T-helper 2 cell treated with Interferon-gamma antibody and Interleukin-4, amounts not matched to agents 100 ng/mL and 5 ng/mL, for 36 hours (primary cell): ENCODE results near the gene ADIPOR2. TPM values are rescaled to one million over a fixed set of nuclear protein-coding genes. Genes with fewer than 3 reads are reported as not detected.

ENCODE experiments used
- intact Hi-C: fragments of 100-400 bp; cut with micrococcal nuclease; formaldehyde crosslinking; loops from one replicate; pipeline ENCODE4 v1.15.1; 2023
- total RNA-seq: library from RNA; stranded (reverse); gene quantifications from 2 replicates; pipeline ENCODE4 v1.2.3, GENCODE V29; 2022

Gene ADIPOR2, protein sequence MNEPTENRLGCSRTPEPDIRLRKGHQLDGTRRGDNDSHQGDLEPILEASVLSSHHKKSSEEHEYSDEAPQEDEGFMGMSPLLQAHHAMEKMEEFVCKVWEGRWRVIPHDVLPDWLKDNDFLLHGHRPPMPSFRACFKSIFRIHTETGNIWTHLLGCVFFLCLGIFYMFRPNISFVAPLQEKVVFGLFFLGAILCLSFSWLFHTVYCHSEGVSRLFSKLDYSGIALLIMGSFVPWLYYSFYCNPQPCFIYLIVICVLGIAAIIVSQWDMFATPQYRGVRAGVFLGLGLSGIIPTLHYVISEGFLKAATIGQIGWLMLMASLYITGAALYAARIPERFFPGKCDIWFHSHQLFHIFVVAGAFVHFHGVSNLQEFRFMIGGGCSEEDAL
- 59.4 and 64.5 TPM in 2 replicates for total RNA-seq

DNA sequence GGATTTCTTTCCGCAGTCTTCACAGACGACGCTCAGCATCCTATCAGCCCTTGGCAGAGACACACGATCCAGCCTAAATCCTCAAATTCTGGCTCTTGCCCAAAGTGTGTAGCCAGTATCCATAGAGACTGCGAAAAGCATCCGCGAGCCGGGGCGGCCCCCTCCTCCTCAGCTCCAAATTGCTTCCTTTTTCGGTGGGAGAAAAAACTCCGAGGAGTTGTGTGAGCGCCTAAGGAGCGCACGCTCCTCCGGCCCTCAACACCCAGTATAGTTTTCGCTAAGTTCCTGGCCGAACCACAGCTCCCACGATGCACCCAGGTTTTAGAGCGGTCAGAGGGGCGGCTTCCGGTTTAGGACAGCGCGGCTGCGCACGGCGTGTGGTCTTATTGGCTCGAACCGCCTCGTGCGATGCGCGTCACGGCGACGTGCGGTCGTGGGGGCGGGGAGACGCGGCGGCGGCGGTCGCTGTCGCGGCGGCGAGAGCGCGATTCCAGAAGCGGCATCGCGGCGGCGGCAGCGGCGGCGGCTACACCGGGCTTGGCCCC, at the start of gene ADIPOR2:
TSS of gene ADIPOR2 (plus strand) at position 493 of the 545 bp plus-strand sequence. CDS start 63,274 bp downstream, outside the sequence.
- intact Hi-C loops = loop anchor here (1.0 to 2.0 kb wide), 2 partner anchors 28 to 90 kb away; no protein-coding TSS in a partner anchor

DNA sequence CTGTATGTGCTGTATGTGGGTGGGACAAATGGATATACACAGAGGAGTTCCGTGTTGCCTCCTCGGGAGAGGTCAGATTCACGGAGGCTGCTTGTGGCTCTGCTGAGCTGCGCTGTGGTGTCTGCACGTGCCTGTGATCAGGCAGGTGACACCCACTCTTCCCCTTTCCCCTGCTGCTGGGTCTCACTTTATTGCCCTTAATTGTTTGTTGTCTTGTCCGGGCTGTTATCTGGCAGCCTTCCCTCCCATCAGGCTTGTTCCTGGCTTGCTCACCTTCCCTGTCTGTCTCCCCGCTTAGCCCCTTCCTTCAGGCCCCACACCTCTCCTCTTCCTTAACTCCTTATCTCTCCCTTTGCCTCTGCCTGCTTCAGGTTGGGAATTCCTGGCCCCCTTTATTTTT, 48.4 kb upstream of the ADIPOR2 start:
- intact Hi-C loops = no loop called here

DNA sequence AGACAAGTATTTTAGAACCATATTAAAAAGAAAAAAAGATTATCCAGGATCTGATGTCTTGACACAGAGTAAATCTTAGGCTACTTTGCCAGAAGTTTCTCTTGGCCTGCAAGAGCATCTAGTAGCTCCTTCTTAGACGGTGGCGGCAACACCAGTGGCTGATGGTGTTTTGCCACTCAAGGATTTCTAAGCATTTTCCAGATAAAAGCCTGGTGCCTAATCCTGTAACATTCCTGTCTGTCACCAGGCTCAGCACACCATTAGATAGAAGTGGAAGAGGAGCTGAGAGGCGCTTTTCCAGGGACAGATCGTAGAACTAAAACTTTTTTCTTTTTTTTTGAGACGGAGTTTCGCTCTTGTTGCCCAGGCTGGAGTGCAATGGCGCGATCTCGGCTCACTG, 47.8 kb upstream of the ADIPOR2 start:
- intact Hi-C loops = no loop called here

DNA sequence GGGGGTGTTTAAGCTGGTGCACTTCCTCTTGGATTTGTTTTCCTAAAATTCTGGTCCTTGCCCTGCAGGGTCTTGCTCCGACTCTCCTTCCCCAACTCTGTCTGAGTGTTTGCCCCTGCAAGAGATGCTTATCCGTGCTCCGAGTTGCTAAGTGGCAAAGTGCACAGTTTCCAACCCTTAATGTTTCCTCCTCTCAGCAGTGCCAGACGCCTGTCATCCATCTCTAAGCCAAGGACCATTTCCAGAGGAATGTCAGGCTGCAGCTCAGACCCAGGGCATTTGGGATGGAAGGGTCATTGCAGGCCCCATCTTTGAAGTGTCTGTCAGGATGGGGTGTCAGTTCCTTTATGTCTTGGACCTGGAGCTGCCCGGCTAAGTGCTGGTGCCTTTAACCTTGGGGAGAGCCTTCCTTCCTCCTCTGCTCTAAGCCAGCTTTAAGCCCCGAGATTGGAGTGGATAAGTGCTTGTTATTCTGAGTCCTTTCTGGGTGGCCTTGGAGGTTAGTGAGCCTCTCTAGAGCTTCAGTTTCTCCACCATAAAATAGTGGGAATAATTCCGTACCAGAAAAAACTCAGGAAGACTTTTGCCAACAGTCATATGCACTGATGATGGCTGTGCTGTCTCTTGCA, 46.9 kb upstream of the ADIPOR2 start:
- intact Hi-C loops = no loop called here

DNA sequence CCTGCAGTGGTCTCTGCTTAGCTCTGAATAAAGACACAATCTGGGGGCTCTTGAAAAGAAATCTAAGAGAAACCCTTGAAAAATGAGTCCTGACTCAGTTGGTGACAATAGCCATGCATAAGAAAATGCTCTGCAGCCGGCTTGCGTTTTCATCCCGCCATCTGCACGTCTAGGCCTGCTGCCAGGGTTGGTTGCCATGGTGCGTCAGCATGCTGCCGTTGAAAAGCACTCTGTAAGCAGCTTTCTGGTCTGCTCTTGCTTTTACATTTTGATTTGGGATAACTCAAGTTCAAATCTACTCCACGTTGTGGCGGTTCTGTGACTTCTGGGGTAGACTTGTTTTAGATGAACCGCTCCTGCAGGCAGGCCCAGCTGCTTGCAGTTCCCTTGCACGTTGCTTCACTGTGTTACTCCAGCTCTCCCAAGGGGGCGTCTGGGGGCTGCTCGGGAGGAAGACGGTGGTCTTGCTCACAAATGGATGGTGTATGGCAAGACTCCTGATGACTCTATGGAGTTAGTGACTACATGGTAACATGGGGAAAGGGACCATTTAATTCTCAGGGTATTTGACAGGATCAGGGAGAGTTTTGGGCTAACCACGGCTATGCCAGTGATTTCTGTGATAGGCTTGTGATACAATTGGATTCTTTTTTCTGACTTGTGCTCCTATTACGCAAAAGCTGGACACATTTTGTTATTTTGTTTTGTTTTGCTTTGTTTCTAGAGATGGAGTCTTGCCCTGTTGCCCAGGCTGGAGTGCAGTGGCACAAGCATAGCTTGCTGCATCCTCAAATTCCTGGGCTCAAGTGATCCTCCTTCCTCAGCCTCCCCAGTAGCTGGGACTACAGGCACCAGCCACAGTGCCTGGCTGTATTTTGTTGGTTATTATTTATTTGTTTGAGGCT, 46.1 kb upstream of the ADIPOR2 start:
- intact Hi-C loops = no loop called here

DNA sequence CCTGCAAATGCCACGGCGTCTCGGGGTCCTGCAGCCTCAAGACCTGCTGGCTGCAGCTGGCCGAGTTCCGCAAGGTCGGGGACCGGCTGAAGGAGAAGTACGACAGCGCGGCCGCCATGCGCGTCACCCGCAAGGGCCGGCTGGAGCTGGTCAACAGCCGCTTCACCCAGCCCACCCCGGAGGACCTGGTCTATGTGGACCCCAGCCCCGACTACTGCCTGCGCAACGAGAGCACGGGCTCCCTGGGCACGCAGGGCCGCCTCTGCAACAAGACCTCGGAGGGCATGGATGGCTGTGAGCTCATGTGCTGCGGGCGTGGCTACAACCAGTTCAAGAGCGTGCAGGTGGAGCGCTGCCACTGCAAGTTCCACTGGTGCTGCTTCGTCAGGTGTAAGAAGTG, 45.1 kb upstream of the ADIPOR2 start:
- intact Hi-C loops = no loop called here

DNA sequence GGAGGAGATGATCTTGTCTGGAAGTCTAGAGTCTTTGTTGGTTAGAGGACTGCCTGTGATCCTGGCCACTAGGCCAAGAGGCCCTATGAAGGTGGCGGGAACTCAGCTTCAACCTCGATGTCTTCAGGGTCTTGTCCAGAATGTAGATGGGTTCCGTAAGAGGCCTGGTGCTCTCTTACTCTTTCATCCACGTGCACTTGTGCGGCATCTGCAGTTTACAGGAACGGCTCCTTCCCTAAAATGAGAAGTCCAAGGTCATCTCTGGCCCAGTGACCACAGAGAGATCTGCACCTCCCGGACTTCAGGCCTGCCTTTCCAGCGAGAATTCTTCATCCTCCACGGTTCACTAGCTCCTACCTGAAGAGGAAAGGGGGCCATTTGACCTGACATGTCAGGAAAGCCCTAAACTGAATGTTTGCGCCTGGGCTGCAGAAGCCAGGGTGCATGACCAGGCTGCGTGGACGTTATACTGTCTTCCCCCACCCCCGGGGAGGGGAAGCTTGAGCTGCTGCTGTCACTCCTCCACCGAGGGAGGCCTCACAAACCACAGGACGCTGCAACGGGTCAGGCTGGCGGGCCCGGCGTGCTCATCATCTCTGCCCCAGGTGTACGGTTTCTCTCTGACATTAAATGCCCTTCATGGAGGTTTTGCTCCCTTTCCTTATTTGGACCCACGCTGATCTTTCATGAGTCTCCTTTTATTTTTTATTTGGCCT, 44.1 kb upstream of the ADIPOR2 start:
- intact Hi-C loops = no loop called here

DNA sequence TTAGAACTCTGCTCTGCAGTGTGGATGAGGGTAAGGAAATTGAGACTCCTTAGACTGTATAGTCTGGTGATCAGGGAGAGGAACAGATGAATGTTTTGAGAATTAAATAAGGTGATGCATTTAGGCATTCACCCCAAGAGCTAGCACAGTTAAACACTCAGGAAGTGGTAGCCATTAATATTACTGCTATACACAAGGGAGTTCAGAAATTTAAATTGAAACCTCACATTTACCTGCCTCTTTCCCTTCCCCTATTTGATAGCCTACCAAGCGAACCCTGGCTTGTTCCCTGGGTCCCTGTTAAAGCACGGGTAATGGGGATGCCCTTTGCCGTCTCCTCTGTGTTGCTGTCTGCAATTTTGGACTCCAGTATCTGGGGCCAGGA, 43.6 kb upstream of the ADIPOR2 start:
- intact Hi-C loops = no loop called here

DNA sequence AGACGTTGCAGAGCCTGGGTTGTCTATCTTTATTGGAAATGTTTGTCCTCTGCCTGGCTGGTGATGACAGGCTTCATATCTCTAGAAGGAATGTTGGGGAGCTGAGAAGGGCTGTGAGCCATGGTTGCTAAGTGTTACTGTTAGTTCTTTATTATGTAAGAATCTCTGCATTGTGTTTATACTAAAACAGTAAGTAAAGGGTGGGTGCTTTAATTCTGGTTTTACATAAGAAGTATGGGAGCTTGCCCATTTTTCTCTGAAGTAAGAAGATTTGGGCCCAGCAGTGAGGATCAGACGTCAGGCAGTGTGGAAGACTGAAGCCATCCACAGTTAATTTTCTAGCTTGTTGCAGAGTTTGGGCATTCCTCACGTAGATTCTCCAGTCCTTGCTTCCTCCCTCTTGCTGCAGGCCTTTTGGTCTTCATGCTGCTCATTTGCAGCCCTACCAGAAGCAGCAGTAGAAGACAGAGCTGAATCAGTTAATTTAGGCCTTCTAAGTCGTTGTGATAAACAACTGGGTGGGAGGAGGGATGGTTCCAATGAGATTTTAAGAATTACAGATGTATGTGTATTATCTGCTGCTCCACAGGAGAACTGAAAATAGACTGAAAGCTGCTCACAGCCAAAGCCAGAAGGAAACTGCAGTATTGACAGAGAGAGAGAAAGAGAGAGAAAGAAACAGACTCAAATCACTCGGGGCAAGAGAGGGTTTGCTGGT, 40.5 kb upstream of the ADIPOR2 start:
- intact Hi-C loops = loop anchor here (10.0 kb wide), 1 partner anchor 634 kb away; no protein-coding TSS in a partner anchor

DNA sequence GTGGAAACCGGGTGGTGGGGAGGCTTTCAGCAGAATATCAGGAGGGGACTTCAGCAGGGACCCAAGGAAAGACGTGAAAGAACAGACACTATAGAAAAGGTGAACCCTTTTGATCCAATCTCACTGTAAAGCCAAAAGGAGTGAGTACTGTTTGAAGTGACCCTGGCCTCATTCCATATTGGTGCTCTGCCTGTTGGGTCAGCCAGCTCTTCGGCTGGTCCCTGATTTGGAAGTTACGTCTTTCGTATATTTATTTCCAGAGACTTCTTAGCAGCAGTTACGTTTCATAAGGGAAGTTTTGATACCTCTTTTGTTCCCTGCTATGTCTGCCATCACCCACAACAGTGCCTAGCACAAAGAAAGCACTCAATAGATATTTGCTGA, 39.9 kb upstream of the ADIPOR2 start:
- intact Hi-C loops = loop anchor here (10.0 kb wide), 1 partner anchor 634 kb away; no protein-coding TSS in a partner anchor

DNA sequence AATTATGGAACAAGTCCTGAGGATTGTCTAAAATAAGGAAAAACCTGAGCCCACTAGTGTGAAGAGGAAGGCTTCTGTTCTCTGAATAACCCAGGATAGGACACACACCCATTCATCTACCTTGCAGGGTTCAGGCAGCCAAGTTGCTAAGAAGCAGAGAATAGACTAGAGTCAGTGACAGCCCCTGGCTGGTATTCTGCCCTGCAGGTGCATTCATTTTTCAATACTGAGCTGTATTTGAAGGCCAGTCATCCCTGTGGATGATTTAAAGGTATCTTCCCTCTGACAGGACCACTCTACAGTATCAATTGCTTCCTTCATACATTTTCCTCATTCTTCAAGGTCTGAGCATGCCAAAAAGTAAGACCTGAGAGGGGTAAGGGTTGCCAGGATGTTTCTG, 38.9 kb upstream of the ADIPOR2 start:
- intact Hi-C loops = loop anchor here (1.0 to 10.0 kb wide), 3 partner anchors 139 to 633 kb away; no protein-coding TSS in a partner anchor

DNA sequence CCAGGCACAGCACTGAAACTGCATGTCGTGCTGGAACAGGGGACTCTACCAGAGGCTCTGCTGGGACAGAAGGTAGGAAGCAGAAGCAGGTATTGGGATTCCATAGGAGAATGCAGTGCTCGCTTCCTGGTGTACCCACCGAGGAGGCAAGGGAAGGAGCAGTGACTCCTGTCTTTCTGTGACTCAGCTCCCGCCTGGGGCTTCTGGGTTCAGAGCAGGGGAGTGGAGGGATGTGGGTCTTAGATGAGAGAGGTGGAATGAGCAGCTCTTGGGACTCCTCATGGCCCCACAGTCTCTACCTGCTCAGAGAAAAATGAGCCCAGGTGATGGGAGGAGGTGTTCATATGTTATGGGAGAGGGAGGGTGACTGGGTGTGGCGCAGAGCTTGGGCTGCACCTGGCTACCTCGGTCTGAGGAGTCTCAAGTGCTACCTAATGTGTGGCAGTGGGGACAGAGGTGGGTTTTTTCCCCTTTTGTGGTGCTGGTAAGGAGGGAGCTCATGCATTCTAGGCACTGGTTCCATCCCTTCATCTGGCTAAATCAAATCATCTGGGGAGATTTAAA, 35.6 kb upstream of the ADIPOR2 start:
- intact Hi-C loops = loop anchor here (10.0 kb wide), 1 partner anchor 629 kb away; no protein-coding TSS in a partner anchor

DNA sequence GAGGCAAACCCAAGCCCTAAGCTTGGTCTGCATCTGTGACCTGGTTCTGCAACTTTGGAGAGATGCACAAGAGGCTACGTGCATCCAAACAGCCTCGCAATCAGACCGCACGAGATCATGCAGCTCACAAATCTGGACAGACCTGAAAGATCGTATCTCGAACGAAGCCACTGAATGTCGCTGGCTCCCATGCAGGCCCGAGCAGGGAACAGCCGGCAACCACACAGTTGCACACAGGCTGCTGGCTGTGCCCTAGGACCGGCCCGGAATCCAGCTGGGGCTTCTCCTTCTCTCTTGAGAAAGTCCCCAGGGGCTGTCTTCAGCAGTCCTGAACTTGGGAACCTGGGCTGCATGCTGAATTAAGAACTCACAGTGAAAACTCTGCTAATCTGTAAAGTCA, 34.0 kb upstream of the ADIPOR2 start:
- intact Hi-C loops = loop anchor here (10.0 kb wide), 1 partner anchor 628 kb away; no protein-coding TSS in a partner anchor

DNA sequence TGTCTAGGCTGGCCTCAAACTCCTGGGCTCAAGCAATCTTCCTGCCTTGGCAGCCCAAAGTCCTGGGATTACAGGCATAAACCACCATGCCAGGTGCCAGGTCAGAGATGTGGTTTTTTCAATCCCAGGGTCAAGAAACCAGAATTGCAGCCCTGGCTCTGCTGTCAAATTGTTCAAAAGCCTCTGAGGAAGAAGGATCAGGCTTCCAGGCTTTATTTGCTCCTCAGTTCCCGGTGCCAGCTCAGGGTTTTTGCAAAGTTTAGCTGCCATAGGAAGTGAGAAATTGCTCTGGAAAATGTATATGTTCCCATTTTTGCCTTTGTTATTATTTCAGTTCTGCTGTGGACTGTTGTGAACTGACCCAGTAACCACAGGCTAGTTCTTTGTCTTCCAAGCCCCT, 33.2 kb upstream of the ADIPOR2 start:
- intact Hi-C loops = loop anchor here (10.0 kb wide), 1 partner anchor 627 kb away; no protein-coding TSS in a partner anchor

DNA sequence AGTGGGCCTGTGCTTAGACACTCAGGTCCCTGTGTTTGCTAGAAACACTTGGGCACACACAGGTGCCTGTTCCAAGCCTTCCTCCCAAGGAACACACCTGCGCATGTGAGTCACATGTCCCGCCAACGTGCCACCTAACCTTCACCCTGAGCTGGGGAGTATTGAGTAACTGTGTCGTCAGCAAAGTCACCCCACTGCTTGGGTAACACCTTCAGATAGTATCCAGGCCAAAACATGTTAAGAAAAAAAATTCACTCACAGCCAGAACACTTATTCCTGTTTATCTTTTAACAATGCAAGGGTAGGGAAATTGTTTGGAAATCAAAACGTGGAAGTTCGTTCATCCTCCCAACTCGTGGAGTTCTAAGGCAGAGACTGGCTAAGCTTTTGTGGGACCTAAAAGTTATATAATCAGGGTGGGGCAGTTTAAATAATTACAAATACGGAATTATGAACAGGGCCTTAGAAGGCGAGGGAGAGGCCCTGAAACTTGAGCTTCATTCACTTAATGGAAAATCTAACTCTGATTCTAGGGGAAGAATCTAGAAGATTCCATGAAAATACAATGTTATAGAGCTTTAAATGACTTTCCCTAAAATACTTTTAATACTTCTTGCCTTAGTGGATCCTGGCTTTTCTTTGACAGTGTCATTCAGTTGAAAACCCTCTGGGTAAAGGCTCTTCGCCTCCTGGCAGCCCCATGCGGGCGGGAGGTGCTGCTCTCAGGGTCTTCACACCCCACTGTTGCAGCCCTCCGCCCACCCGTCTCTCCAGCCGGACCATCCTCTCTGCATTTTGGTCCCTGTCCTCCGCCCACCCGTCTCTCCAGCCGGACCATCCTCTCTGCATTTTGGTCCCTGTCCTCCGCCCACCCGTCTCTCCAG, 30.3 kb upstream of the ADIPOR2 start:
- intact Hi-C loops = loop anchor here (5.0 kb wide), 1 partner anchor 342 kb away; the partner anchor contains the start of gene DCP1B

DNA sequence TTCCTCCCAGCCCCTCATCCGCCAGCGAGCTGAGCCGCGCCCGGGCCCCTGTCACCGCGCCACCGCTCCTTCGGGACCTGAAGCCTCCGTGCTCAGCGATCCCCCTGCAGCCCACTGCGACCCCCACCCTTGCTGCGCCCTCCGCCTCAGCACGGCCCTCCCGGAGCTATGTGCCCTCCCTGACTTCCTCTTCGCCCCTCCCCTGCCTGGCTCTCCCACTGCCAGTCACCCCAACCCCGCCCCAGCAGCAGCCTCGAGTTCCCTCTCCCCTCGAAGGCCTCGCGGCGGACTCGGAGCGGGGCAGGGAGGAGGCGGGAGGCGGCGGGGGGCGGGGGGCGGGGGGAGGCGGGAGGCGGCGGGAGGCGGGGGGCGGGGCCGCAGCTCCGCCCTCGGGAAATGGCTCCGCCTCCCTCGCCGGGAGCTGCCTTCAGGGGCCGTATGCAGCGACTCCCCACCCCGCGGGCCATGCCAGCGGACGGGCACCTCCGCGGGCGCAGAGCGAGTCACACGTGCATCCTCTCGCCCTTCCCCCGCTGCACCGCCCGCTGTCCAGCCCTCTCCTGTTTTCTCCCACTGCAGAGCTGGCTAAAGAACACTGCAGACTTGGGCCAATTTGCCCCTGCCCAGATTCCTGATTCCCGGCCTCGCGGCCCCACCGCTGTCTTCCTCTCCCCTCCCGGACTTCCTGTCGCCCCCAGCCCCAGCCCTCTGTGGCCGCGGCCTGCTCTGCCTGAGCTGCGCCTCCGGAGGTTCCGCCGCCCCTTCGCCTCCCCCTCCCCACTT, 29.1 kb upstream of the ADIPOR2 start:
- intact Hi-C loops = loop anchor here (1.0 to 5.0 kb wide), 2 partner anchors 29 to 341 kb away; partner anchors contain the start of gene DCP1B

DNA sequence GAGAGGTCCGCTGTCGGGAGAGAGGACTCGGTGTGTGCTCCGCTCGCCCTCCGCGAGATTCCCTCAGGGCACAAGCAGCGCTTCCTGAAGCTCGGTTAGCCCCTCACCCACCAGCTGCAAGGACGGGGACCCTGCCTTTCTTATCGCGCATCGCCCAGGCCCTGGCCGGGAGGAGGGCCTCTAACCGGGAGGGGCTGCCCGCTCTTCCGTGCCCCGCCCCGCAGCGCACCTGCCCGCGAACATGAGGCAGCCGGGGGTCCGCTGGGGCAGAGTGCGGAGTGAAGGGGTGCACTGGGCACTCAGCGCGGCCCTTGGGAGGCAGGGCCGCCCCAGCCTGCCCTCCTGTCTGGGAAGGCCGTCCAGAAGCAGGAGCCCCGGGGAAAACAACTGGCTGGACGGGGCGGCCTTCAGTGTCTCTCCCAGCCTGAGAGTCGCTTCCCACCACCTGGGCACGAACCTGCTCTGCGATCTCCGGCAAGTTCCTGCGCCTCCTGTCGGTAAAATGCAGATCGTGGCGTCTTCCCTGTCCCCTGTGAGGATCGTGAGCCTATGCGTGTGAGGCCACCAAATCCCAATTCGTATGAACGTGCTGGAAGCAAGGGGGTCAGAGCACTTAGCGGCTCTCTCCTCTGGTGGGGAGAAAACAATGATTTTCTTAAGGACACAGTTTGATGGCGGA, 28.0 kb upstream of the ADIPOR2 start:
- intact Hi-C loops = loop anchor here (1.0 to 5.0 kb wide), 2 partner anchors 27 to 339 kb away; partner anchors contain the start of gene DCP1B
